Measurements from ENCODE around the gene EXOC3L1. TPM values are rescaled to one million over a fixed set of nuclear protein-coding genes. Genes with fewer than 3 reads are reported as not detected.
A peak's percentile ranks its signal among the peaks of the same experiment; 100 is the strongest.

The EXOC3L1 gene
- total RNA-seq (2021) (4.0 to 4.9 TPM (median 4.8 TPM) in 3 replicates), Bru-seq, nascent RNA (percentile 33 among the genes with signal in this experiment)
- long read RNA-seq, experiment 1, partial matches to known transcripts = 1 of 13 reads
- long read RNA-seq, experiment 1, other reads (novel, unspliced or antisense) = 9 of 13 reads
- long read RNA-seq, experiment 2, partial matches to known transcripts = 3 of 5 reads
- long read RNA-seq, experiment 2, other reads (novel, unspliced or antisense) = 2 of 5 reads
- long read RNA-seq, experiment 3 = 0 reads

GRCh38 chr16:67190041-67190440, at the start of gene EXOC3L1:
TSS of gene EXOC3L1 (minus strand) at chr16:67190136. CDS start at chr16:67189676, 460 bp downstream.
- H3K4me3 Mint-ChIP-seq = peak within 1 kb of the TSS; percentile 41
- no peak; the same call in 1 of the 2 replicates for ATAC-seq
- H3K27ac Mint-ChIP-seq = no peak within 1 kb of the TSS
- TF ChIP-seq HMGA2 (CRISPR knock-in tag; IDR thresholded peaks at IDR 0.05) (no peak), ZMAT4 (CRISPR knock-in tag; IDR thresholded peaks at IDR 0.05) (no peak), FOXP1 (CRISPR knock-in tag; IDR thresholded peaks at IDR 0.05; ENCODE audit: borderline replicate concordance) (no peak), GTF2I (CRISPR knock-in tag; conservative IDR thresholded peaks at IDR 0.05) (no peak), IRF1 (CRISPR knock-in tag; IDR thresholded peaks at IDR 0.05) (no peak), NFE2L1 (CRISPR knock-in tag; IDR thresholded peaks at IDR 0.05) (no peak), PREB (CRISPR knock-in tag; IDR thresholded peaks at IDR 0.05; ENCODE audit: borderline replicate concordance) (no peak), ATF1 (CRISPR knock-in tag; IDR thresholded peaks at IDR 0.05) (no peak), USF1 (CRISPR knock-in tag; IDR thresholded peaks at IDR 0.05) (no peak), ZNF138 (CRISPR knock-in tag; conservative IDR thresholded peaks at IDR 0.05) (no peak)
- H3K9me3 Mint-ChIP-seq = no peaks in the 10 kb centered on the region
- peaks cover 39% of the 10 kb centered on the region for H3K4me1 Mint-ChIP-seq
- H3K27me3 Mint-ChIP-seq (ENCODE audit: low read depth) = peaks cover 20% of the 10 kb centered on the region
- POLR2A ChIA-PET = interaction anchor here (1.2 kb wide), 1 partner anchor 37 kb away, joined by 5 read pairs; the partner anchor contains the start of gene TMEM208
- peak; percentile 29 for DNase-seq (ENCODE audit: low spot score)
- peaks cover 14% of the 10 kb centered on the region; the same call in 1 of the 2 replicates for H3K36me3 Mint-ChIP-seq
- CTCF ChIA-PET = interaction anchor here (0.7 to 1.9 kb wide), 11 partner anchors 9 to 242 kb away, joined by 3 to 9 read pairs (median 4); partner anchors contain the start of genes CES3, ELMO3 and NOL3

GRCh38 chr16:67238806-67239470, 49.0 kb upstream of the EXOC3L1 start:
- Mint-ChIP-seq H3K9me3 (no peaks in the 10 kb centered on the region), H3K4me3 (no peak overlapping the region), H3K4me1 (peaks cover 22% of the 10 kb centered on the region), H3K27ac (no peak overlapping the region), H3K27me3 (ENCODE audit: low read depth) (no peaks in the 10 kb centered on the region), H3K36me3 (peaks cover 24% of the 10 kb centered on the region)
- no peak for ATAC-seq
- TF ChIP-seq ATF3 (CRISPR knock-in tag; conservative IDR thresholded peaks at IDR 0.05) = no peak
- TF ChIP-seq MXD4 (CRISPR knock-in tag; IDR thresholded peaks at IDR 0.05; ENCODE audit: borderline replicate concordance) = no peak
- no peak for TF ChIP-seq PRRX2 (CRISPR knock-in tag; IDR thresholded peaks at IDR 0.05)
- no peak for TF ChIP-seq OVOL2 (CRISPR knock-in tag; IDR thresholded peaks at IDR 0.05; ENCODE audit: borderline replicate concordance)
- TF ChIP-seq ERG (CRISPR knock-in tag; IDR thresholded peaks at IDR 0.05) = no peak
- POLR2A ChIA-PET = interaction anchor here (0.6 to 3.4 kb wide), 4 partner anchors 8 to 602 kb away, joined by 3 to 26 read pairs (median 4); partner anchors contain the start of genes FHOD1 and TMEM208
- CTCF ChIA-PET = interaction anchor here (1.0 to 1.6 kb wide), 3 partner anchors 8 to 87 kb away, joined by 4 to 10 read pairs (median 4); no protein-coding TSS in a partner anchor
- DNase-seq (ENCODE audit: low spot score) = no peak

GRCh38 chr16:67238278-67238575, 48.3 kb upstream of the EXOC3L1 start:
- Mint-ChIP-seq H3K4me3 (no peak overlapping the region), H3K27ac (no peak overlapping the region), H3K9me3 (no peaks in the 10 kb centered on the region), H3K36me3 (peaks cover 28% of the 10 kb centered on the region), H3K4me1 (peaks cover 22% of the 10 kb centered on the region), H3K27me3 (ENCODE audit: low read depth) (no peaks in the 10 kb centered on the region)
- ChIA-PET CTCF (interaction anchor here (1.4 to 1.6 kb wide), 2 partner anchors 8 to 86 kb away, joined by 4 to 10 read pairs; no protein-coding TSS in a partner anchor), POLR2A (interaction anchor here (1.9 to 3.4 kb wide), 2 partner anchors 9 to 11 kb away, joined by 4 to 26 read pairs; partner anchors contain the start of genes FHOD1 and TMEM208)
- DNase-seq (ENCODE audit: low spot score) (no peak), ATAC-seq (no peak)
- TF ChIP-seq USF2 (CRISPR knock-in tag; IDR thresholded peaks at IDR 0.05) (no peak), PRRX2 (CRISPR knock-in tag; IDR thresholded peaks at IDR 0.05) (no peak), E2F1 (CRISPR knock-in tag; IDR thresholded peaks at IDR 0.05) (no peak)
